HG03439 (cell line): ENCODE data around the gene VDR.
A peak's percentile ranks its signal among the peaks of the same experiment; 100 is the strongest.

Source experiments
- ATAC-seq: cut with Tn5 transposase; IDR thresholded peaks from one replicate; pipeline ENCODE4 v1.9.1; 2021; ENCODE audit warnings: mild to moderate bottlenecking, moderate library complexity; ENCODE audit not compliant: unreplicated experiment

Gene VDR

GRCh38 chr12:47896022-47896421, 8.8 kb downstream of the VDR start:
- ATAC-seq = no peak

- ATAC-seq = no peak
Measured at GRCh38 chr12:47894652-47895051, 10.1 kb downstream of the VDR start.

- no peak for ATAC-seq
Measured at GRCh38 chr12:47894068-47894467, 10.7 kb downstream of the VDR start.

GRCh38 chr12:47892819-47893218, 12.0 kb downstream of the VDR start:
- no peak for ATAC-seq

GRCh38 chr12:47891356-47891755, 13.4 kb downstream of the VDR start:
- no peak for ATAC-seq

- no peak for ATAC-seq
Measured at GRCh38 chr12:47889040-47889439, 15.8 kb downstream of the VDR start.

GRCh38 chr12:47888153-47888819, 16.5 kb downstream of the VDR start:
- no peak for ATAC-seq

- no peak for ATAC-seq
Measured at GRCh38 chr12:47887529-47887928, 17.3 kb downstream of the VDR start.

- no peak for ATAC-seq
Measured at GRCh38 chr12:47886510-47887240, 18.1 kb downstream of the VDR start.

GRCh38 chr12:47885566-47885965, 19.2 kb downstream of the VDR start:
- no peak for ATAC-seq

- peak; percentile 66 for ATAC-seq
Measured at GRCh38 chr12:47885012-47885501, 19.7 kb downstream of the VDR start.

- no peak for ATAC-seq
Measured at GRCh38 chr12:47884501-47884900, 20.3 kb downstream of the VDR start.

- ATAC-seq = no peak
Measured at GRCh38 chr12:47883663-47884195, 21.1 kb downstream of the VDR start.

- peak; percentile 66 for ATAC-seq
Measured at GRCh38 chr12:47882781-47883546, 21.8 kb downstream of the VDR start.

- ATAC-seq = no peak
Measured at GRCh38 chr12:47881826-47882427, 22.9 kb downstream of the VDR start.

- no peak for ATAC-seq
Measured at GRCh38 chr12:47881051-47881450, 23.7 kb downstream of the VDR start.

- ATAC-seq = no peak
Measured at GRCh38 chr12:47878918-47879481, 25.8 kb downstream of the VDR start.

GRCh38 chr12:47878293-47878917, 26.4 kb downstream of the VDR start:
- no peak for ATAC-seq

- ATAC-seq = no peak
Measured at GRCh38 chr12:47877081-47877480, 27.7 kb downstream of the VDR start.

- ATAC-seq = no peak
Measured at GRCh38 chr12:47876440-47876960, 28.3 kb downstream of the VDR start.
